ENCODE data around the gene FGD5.
A peak's percentile ranks its signal among the peaks of the same experiment; 100 is the strongest.

Gene FGD5

GRCh38 chr3:14857506-14857905 lies 38.7 kb downstream of the FGD5 start:
- no peak for DNase-seq

DNA sequence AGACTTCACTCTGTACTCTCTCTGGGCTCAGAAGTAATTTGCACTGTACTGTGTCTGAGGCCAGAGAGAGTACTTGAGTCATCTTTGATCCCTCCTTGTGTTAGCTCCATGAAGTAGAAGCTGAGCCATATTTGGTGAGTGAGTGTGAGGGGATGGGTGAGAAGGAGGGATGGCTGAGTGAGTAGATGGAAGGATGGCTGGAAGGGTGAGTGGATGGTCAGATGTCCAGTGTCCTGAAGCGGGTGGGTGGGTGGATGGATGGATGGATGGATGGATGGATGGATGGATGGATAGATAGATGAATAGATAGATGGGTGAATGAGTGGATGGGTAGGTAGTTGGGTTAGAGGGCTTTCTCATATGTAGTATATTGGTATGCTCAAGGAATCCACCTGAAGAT lies 39.3 kb downstream of the FGD5 start:
- no peak for DNase-seq

- DNase-seq: no peak
These were observed 41.1 kb downstream of the FGD5 start for GRCh38 chr3:14859880-14860279.

GRCh38 chr3:14861031-14861430 lies 42.3 kb downstream of the FGD5 start:
- DNase-seq: no peak

GRCh38 chr3:14861446-14862302 lies 42.9 kb downstream of the FGD5 start:
- no peak for DNase-seq

DNA sequence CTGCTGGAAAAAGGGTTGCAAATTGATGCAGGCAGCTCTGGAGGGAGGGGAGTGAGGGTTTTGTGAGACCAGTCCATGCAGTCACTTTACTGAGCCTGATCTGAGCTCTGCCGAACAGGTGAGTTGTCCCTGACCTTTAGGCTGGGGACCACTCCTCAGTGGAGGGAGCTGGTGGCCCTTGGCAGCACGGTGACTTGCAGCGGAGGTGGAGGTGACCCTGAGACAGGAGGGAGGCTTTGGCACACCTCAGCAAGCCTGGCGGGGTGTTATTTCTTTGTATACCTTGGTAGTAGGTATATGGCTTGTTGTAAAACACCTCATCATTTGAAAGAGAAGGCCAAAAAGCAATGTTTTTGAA lies 43.5 kb downstream of the FGD5 start:
- DNase-seq: no peak

GRCh38 chr3:14862661-14863230 lies 44.0 kb downstream of the FGD5 start:
- no peak for DNase-seq

DNA sequence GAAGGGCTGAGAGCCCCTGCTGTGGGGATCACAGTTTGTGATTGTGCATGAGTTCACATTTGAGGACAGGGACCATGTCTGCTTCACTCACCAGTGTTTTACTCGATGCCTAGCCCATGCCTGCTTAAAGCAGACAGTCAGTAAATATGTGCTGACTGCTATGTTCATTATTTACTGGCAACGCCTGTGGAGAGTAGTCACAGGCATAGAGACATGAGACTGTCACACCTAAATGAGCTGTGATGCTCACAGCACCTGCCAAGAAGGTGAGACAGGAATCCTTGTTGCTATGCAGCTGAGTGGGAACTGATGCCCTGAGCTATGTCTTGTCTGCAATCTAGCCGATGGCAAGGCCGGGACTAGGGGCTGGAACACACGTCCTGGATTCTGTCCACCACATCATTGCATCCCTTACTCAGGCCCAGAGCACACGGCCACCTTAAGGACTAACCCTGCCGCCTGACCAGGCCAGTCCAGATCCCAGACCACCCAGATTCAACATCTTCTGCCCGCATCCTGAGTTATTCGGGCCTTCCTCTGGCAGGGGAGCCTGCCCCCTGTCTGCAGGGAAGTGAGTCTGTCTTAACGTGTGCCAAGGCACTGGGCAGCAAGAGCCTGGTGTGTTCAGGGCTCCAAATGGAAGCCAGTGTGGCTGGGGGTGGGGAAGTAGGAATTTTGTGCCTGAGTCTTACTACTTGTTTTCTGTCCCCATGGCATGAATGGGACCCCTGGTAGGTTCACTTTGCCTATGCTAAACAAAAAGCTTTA lies 44.8 kb downstream of the FGD5 start:
- DNase-seq: no peak

DNA sequence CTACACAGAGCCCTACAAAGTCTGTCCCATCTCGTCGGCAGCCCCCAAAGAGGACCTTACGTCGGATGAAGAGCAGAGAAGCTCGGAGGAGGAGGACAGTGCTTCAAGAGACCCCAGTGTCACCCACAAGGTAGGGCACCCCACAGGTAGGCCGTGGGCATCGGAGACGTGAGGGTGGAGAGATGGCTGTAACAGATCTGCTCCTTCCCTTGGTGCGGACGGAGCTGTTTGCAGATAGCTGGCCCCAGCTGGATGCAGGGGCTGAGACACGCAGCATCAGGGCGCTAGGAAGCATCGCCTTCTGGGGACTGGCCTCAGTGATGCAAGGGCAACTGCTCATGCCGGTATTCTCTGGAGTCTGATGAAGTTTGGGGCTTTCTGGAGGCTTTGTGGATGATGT lies 45.4 kb downstream of the FGD5 start:
- DNase-seq: no peak

- no peak for DNase-seq
These were observed 47.9 kb downstream of the FGD5 start for GRCh38 chr3:14866627-14867026.

DNA sequence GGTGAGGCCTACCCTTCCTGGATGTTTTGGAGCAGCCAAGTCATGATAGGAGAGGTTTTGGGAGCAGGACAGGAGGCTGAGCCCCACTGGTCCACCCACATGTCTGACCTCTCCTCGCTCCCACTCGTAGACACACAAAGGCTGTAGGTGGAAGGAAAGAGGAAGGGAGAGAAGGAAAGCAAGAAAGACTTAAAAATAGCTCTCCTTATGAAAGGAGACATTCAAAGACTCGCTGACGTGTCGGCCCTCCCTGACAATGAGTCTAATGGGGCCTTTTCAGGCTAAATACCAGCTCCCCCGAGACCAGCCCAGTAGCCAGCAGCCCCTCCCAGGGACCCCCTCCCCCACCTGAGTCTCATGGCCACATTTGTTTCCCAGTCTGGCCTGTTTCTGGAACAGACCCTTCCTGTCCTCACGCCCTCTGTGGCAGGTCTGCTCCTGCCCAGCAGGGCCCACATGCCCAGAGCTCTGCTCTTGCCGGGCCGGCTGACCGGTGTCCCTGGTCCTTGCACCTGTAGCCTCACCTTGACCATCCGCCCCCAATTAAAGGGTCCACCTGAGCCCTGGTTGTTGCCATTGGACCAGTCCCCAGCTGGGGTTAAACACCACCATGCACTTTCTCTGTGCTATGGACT lies 49.3 kb downstream of the FGD5 start:
- no peak for DNase-seq

- no peak for DNase-seq
These were observed 51.4 kb downstream of the FGD5 start for GRCh38 chr3:14869917-14870782.

DNA sequence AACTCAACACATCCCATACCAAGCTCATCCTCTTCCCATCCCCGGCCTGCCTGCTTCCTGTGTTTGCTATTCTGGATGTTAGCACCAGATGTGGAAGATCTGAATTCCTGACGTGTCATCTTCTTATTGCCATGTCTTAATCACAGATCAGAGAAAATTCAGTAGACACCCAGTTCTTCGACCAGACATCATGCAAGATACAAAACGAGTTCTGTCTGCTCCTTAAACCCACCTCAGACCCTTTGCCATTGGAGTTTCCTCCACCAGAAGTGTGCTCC lies 52.0 kb downstream of the FGD5 start:
- DNase-seq: no peak

DNA sequence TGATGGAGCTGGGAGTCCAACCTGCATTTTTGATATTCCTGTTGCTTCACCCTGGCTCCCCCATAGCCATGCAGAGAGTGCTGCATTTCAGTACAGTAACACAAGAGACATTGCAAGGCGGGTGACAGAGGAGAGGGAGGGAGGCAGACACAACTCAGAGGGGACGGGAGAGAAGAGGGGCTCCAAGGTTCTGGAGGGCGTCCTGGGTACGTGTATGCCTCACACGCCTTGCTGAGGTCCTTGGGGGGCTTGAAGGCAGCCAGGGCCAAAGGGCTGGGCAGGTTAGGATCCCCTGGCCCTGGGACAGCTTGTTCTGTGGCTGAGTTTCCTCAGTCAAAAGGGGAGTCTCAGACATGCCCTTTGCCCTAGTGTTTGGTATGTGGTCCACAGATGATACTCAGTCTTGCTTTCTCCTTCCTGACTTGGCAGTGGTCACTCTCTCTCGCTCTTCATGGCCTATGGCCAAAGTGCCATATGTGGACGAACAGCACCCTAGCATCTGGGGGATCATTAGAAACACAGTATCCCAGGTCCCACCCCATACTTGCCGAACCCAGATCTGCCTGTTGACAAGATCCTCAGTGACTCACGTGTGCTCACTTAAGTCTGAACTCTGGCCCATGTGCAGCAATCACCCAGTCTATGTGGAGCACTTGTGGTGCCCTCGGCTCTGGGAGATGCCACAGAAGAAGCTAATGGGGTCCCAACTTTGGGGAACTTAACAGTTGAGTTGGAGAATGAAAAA lies 52.9 kb downstream of the FGD5 start:
- no peak for DNase-seq

DNA sequence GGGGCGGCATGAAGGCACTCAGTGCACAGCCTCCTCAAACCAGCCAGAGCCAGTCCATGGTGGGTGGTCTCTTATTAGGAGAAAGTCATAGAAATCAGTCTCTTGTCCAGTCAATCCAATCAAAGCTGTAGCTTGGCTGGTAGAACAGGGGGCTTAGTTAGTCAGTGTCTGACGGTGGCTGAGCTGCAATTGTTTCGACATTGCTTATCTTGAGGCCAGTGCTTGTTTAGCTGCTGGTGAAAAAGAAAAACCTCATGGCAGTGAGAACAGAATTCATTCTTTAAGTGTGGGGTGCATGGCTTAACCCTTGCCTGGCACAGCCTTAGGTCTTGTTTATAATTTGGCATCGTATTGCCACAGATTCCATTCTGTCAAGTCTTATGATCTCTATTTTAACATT lies 53.9 kb downstream of the FGD5 start:
- no peak for DNase-seq

- DNase-seq: no peak
These were observed 56.0 kb downstream of the FGD5 start for GRCh38 chr3:14874784-14875183.

- DNase-seq: no peak
These were observed 56.8 kb downstream of the FGD5 start for GRCh38 chr3:14875411-14876175.

DNA sequence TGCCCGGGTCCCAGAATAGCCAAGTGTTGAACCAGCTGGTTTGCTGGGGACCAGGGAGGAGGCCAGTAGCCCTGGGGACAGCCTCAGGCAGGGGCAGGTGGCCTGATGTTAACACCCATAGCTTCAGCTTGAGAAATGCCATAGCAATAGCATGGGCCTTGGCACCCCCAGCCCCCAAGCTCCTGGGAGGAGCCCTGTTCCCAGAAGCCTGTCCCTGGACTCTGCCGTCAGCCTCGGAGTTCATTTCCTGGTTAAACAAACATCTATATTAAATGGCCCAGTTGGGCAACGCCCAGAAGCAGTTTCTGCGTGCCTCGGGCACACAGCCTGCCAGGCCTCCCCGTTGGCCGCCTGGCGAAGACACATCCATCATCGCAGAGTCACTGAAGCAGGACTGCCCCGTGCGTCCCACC lies 58.2 kb downstream of the FGD5 start:
- DNase-seq: no peak

GRCh38 chr3:14877469-14877868 lies 58.7 kb downstream of the FGD5 start:
- DNase-seq: no peak

- peak; percentile 12 for DNase-seq
These were observed 60.6 kb downstream of the FGD5 start for GRCh38 chr3:14879211-14879874.
